CD4-positive, alpha-beta T cell treated with Interferon alpha-2 for 1 hour (primary cell): ENCODE results near the gene MBNL3.
"Not testable (repeated sequence)": the region's sequence is repeated elsewhere in the genome, so short reads cannot be mapped to it uniquely, and the experiment has no call there.

Source experiments
- DNase-seq, 2 donors: peaks; one replicate each; pipeline ENCODE4 v3.0.0-alpha.2; 2020 to 2022

The MBNL3 gene

DNA sequence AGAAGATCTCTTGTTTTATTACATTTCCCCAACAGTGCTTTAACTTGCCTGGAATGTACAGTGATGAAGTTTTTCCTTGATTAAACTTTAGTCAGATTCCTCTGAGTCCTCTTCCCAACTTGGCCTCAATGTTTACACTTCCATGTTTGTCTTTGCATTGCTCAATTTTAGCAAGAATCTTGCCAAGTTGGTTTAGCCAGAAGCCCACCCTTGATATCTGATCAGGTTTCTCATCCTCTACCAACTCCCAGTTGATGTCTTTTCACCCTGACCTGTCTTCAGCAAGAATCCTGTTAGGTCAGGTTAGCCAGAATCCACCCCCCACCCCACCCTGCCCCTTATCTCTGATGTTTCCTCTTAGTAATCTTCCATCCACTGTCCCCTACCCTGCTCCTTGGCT, 120.9 kb downstream of the MBNL3 start:
- no peak for DNase-seq

DNA sequence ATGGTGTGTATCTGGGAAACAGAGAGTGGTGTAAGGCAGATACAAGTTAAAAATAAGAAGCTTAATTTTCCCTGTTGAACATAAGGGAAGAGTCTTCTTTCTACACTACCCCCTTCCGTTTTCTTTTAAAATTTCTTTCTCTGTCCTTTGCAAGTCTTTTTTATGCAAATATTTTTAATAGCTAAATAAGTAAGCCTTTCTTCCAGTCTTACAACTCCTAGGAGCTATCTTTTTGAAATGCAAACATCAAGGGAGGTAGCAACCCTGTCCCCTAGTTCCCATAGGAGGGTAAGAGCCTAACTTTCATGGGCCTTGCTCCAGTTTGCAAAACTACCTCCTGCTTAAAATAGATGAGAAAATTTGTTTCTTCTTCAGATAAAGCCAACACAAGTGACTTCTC, 121.5 kb downstream of the MBNL3 start:
- DNase-seq, result no peak

DNA sequence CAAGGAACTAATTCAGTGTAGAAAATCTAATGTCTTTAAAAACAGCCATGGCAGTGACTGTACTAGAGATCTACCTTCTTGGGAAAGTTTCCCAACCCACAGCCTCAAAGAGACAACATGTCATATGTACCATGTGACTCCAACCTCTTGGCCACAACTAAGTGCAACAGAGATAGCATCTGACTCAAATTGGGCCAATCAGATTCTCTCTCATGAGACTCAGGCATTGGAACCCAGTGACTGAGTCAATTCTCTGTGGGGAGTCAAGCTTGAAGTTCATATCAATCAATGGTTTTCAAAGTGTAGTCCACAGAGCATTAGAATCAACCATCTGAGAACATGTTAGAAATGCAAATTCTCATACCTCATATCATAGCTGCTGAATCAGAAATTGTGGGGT, 123.3 kb downstream of the MBNL3 start:
- no peak for DNase-seq

DNA sequence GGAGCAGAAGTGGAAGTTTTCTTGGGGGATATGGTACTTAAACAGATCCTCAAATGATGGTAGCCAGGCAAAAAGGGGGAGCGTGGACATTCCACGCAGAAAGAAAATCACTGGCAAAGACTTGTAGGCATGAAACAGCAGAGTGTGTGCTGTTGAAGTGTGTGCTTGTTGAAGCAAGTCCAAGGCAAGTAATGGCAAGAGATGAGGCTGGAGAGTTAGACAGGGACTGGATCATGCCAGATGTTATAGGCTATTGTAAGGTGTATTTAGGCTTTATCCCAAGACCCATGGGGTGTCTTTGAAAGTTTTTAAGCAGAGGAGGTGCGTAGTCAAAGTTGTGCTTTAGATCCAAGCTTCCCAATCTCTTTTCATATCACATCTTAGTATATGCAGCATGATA, 124.5 kb downstream of the MBNL3 start:
- DNase-seq, result no peak

DNA sequence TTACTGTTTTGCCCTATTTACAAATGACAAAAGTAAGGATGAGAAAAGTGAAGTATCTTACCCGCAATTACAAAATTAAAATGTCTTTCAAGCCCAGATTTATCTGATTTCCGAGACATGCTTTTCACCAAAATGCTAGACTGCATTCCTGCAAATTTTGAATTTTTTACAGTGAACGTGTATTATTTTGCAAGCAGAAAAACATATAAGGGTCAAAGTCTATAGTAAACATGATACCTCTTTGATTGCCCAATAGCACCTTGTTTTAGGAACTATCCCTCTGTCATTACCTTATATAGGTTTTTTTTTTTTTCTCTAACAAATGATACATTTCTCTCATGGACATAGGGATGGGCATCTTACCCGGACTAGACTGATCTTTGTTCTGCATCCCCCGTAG, 135.4 kb downstream of the MBNL3 start:
- no peak for DNase-seq

DNA sequence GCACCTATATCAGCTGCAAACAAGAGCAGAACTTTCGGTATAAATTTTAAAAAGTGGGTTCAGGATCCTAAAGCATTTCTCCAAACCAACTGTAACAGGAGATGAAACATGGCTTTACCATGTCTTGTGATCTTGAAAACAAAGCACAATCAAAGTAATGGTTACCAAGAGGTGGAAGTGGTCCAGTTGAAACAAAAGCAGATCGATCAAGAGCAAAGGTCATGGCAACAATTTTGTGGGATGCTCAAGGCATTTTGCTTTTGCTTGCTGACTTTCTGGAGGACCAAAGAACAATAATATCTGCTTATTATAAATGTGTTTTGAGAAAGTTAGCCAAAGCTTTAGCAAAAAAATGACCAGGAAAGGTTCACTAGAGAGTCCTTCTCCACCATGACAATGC, 152.7 kb downstream of the MBNL3 start:
- DNase-seq, result no peak

GRCh38 chrX:132333351-132333750, 155.5 kb downstream of the MBNL3 start:
- no peak for DNase-seq

DNA sequence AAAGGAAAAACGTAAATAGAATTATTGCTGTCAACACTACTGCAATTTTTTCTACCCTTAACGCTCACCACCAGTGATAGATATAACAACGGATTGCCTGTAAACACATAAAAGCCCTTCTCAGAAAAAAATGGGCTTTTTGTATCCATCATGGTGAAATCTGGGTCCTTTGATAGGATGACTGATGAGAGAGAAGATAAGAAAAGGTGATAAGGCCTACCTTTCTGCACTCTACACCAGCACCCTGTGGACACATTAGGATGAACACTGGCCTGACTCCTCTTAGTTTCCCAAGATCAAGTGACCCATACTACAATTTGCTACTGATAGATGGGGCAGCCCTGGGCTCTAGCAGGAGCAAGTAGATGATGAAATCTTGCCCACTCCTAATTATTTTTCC, 157.3 kb downstream of the MBNL3 start:
- DNase-seq, result no peak

DNA sequence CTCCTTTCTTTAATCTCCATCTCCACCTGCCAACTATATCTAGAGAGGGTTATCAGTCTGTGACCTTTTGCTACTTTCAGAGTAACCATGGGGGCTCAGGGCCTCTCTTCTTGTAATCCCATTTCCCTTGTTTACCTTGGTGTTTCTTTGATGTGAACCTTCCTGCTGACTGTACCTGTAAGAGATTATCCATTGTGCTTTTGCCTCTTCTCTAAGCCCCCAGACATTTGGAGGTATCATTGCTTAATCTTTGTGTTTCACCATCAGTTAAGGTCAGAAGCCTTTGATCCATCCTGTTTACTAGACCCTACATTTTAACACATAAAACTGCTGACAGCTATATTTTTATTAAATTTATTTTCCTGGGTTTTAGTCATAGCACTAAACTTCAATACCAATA, 157.8 kb downstream of the MBNL3 start:
- DNase-seq, result no peak

GRCh38 chrX:132330156-132330729, 158.6 kb downstream of the MBNL3 start:
- DNase-seq, result no peak

DNA sequence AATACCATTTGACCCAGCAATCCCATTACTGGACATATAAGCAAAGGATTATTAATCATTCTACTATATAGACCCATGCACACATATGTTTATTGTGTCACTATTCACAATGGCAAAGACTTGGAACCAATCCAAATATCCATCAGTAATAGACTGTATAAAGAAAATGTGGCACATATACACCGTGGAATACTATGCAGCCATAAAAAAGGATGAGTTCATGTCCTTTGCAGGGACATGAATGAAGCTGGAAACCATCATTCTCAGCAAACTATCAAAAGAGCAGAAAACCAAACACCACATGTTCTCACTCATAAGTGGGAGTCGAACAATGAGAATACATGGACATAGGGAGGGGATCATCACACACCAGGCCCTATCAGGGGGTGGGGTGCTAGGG, 161.9 kb downstream of the MBNL3 start:
- DNase-seq, result not testable (repeated sequence)
